ENCODE results near the gene CASP7. TPM values are rescaled to one million over a fixed set of nuclear protein-coding genes. Genes with fewer than 3 reads are reported as not detected.
A peak's percentile ranks its signal among the peaks of the same experiment; 100 is the strongest.

CASP7 gene
- total RNA-seq, 4 donors from 2014 or later, result 47.9 to 144 (median 103) TPM

GRCh38 chr10:113754768-113755167 is 75.1 kb downstream of the CASP7 start:
- H3K4me3 ChIP-seq, result peak overlapping the region in 1 of 4 donors; percentile 49
- H3K36me3 ChIP-seq, result no peaks in the 10 kb centered on the region
- no peaks in the 10 kb centered on the region for H3K27me3 ChIP-seq
- peaks cover 0 to 39% (median 0%) of the 10 kb centered on the region in 4 donors for H3K4me1 ChIP-seq
- TF ChIP-seq CTCF (IDR thresholded peaks at IDR 0.05) (no peak), POLR2A (IDR thresholded peaks at IDR 0.05) (peak in 1 of 2 donors; percentile 26)
- DNase-seq, result peak in 2 of 3 donors; percentile 75 to 85
- H3K9me3 ChIP-seq, result no peaks in the 10 kb centered on the region
- H3K27ac ChIP-seq, result peak overlapping the region in 3 of 4 donors; percentile 46 to 83 (median 82)

- no peak overlapping the region for H3K4me3 ChIP-seq
- H3K27ac ChIP-seq, result peak overlapping the region in 1 of 4 donors; percentile 30
- H3K36me3 ChIP-seq, result no peaks in the 10 kb centered on the region
- no peaks in the 10 kb centered on the region for H3K9me3 ChIP-seq
- no peaks in the 10 kb centered on the region for H3K27me3 ChIP-seq
- peaks cover 0 to 31% (median 0%) of the 10 kb centered on the region in 4 donors for H3K4me1 ChIP-seq
- TF ChIP-seq POLR2A (IDR thresholded peaks at IDR 0.05) (no peak), CTCF (IDR thresholded peaks at IDR 0.05) (no peak)
- peak in 1 of 3 donors; percentile 57 for DNase-seq
Observed at GRCh38 chr10:113756940-113757543, 77.3 kb downstream of the CASP7 start.

- no peak for TF ChIP-seq POLR2A (IDR thresholded peaks at IDR 0.05)
- TF ChIP-seq CTCF (IDR thresholded peaks at IDR 0.05), result no peak
- H3K27ac ChIP-seq, result no peak overlapping the region
Observed at GRCh38 chr10:113762083-113762482, 82.4 kb downstream of the CASP7 start.

GRCh38 chr10:113764582-113764981 is 84.9 kb downstream of the CASP7 start:
- peak overlapping the region in 1 of 4 donors; percentile 23 for H3K27ac ChIP-seq

More at GRCh38 chr10:113762083-113762482, 82.4 kb downstream of the CASP7 start:
- no peaks in the 10 kb centered on the region for H3K27me3 ChIP-seq
- no peak overlapping the region for H3K4me3 ChIP-seq
- no peak for DNase-seq
- no peaks in the 10 kb centered on the region for H3K9me3 ChIP-seq
- peaks cover 0 to 5% (median 0%) of the 10 kb centered on the region in 4 donors for H3K4me1 ChIP-seq
- H3K36me3 ChIP-seq, result no peaks in the 10 kb centered on the region

GRCh38 chr10:113765910-113766309 is 86.2 kb downstream of the CASP7 start:
- DNase-seq, result no peak
- Histone ChIP-seq H3K36me3 (peaks cover 0 to 16% (median 0%) of the 10 kb centered on the region in 3 donors), H3K4me3 (no peak overlapping the region), H3K9me3 (no peaks in the 10 kb centered on the region), H3K27me3 (no peaks in the 10 kb centered on the region), H3K27ac (peak overlapping the region in 1 of 4 donors; percentile 30), H3K4me1 (no peaks in the 10 kb centered on the region)
- TF ChIP-seq CTCF (IDR thresholded peaks at IDR 0.05) (no peak), POLR2A (IDR thresholded peaks at IDR 0.05) (no peak)

More at GRCh38 chr10:113764582-113764981, 84.9 kb downstream of the CASP7 start:
- no peak for DNase-seq
- no peaks in the 10 kb centered on the region for H3K9me3 ChIP-seq
- peaks cover 0 to 8% (median 0%) of the 10 kb centered on the region in 3 donors for H3K36me3 ChIP-seq
- H3K4me3 ChIP-seq, result no peak overlapping the region
- no peaks in the 10 kb centered on the region for H3K27me3 ChIP-seq
- H3K4me1 ChIP-seq, result no peaks in the 10 kb centered on the region
- TF ChIP-seq CTCF (IDR thresholded peaks at IDR 0.05), result no peak
- TF ChIP-seq POLR2A (IDR thresholded peaks at IDR 0.05), result no peak

Data from Peyer's patch (tissue), 4 donors.